ENCODE measurements around the gene DEPDC5.
A peak's percentile ranks its signal among the peaks of the same experiment; 100 is the strongest.

DNA sequence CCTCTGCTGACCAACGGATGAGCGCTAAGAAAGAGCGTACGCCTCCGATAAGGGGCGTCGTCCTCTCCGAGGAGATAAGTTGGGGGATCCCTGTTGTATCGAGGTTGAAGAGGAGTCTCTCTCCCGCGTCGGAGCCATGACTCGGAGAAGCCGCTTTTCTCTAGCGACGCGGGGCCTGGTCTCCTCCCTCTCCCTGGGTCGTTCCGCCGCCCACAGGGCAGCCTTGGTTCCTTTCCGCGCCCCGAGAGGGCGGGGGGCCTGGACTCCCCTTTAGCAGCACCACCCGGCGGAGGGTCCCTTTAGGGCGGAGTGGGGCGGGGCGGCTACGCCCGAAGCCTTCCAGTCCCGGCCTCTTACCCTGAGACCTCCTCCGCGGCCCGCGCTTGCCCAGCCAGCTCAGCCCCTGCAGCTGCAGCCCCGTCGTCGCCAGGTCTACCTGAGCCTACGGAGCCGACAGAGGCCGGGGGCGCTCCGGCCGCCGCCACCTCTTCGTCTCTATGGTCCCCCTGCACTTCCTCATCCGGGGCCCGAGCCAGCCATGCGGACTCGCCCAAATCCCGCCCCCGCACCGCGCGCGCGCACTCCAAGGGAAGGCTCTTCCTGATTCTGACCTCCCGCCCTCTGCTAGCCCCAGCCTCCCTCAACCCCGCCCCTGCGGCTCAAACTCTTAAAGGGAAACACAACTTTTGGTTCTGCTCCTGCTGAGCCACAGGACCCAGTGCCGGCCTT, 4.0 kb upstream of the DEPDC5 start, which contains the start of gene PRR14L:
- TF ChIP-seq POLR2AphosphoS5 (IDR thresholded peaks at IDR 0.05) = peak; percentile 75 to 76 (median 76)
- TF ChIP-seq, protein P1, sequence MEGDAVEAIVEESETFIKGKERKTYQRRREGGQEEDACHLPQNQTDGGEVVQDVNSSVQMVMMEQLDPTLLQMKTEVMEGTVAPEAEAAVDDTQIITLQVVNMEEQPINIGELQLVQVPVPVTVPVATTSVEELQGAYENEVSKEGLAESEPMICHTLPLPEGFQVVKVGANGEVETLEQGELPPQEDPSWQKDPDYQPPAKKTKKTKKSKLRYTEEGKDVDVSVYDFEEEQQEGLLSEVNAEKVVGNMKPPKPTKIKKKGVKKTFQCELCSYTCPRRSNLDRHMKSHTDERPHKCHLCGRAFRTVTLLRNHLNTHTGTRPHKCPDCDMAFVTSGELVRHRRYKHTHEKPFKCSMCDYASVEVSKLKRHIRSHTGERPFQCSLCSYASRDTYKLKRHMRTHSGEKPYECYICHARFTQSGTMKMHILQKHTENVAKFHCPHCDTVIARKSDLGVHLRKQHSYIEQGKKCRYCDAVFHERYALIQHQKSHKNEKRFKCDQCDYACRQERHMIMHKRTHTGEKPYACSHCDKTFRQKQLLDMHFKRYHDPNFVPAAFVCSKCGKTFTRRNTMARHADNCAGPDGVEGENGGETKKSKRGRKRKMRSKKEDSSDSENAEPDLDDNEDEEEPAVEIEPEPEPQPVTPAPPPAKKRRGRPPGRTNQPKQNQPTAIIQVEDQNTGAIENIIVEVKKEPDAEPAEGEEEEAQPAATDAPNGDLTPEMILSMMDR (IDR thresholded peaks at IDR 0.05) = no peak
- TF ChIP-seq POLR2A (IDR thresholded peaks at IDR 0.05) = peak; percentile 68

All from breast epithelium (tissue), 3 donors.